ENCODE results near the gene S100A2.

- TF ChIP-seq, protein P1, sequence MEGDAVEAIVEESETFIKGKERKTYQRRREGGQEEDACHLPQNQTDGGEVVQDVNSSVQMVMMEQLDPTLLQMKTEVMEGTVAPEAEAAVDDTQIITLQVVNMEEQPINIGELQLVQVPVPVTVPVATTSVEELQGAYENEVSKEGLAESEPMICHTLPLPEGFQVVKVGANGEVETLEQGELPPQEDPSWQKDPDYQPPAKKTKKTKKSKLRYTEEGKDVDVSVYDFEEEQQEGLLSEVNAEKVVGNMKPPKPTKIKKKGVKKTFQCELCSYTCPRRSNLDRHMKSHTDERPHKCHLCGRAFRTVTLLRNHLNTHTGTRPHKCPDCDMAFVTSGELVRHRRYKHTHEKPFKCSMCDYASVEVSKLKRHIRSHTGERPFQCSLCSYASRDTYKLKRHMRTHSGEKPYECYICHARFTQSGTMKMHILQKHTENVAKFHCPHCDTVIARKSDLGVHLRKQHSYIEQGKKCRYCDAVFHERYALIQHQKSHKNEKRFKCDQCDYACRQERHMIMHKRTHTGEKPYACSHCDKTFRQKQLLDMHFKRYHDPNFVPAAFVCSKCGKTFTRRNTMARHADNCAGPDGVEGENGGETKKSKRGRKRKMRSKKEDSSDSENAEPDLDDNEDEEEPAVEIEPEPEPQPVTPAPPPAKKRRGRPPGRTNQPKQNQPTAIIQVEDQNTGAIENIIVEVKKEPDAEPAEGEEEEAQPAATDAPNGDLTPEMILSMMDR (IDR thresholded peaks at IDR 0.05; ENCODE audit: insufficient read depth, low read length), result no peak
- TF ChIP-seq POLR2AphosphoS5 (IDR thresholded peaks at IDR 0.05; ENCODE audit: low read depth), result no peak
Observed at GRCh38 chr1:153610334-153610733, 44.7 kb upstream of the S100A2 start.

Measured in HL-60 (cell line).